Measurements from ENCODE around the gene TIMELESS.
A peak's percentile ranks its signal among the peaks of the same experiment; 100 is the strongest.

The TIMELESS gene

DNA sequence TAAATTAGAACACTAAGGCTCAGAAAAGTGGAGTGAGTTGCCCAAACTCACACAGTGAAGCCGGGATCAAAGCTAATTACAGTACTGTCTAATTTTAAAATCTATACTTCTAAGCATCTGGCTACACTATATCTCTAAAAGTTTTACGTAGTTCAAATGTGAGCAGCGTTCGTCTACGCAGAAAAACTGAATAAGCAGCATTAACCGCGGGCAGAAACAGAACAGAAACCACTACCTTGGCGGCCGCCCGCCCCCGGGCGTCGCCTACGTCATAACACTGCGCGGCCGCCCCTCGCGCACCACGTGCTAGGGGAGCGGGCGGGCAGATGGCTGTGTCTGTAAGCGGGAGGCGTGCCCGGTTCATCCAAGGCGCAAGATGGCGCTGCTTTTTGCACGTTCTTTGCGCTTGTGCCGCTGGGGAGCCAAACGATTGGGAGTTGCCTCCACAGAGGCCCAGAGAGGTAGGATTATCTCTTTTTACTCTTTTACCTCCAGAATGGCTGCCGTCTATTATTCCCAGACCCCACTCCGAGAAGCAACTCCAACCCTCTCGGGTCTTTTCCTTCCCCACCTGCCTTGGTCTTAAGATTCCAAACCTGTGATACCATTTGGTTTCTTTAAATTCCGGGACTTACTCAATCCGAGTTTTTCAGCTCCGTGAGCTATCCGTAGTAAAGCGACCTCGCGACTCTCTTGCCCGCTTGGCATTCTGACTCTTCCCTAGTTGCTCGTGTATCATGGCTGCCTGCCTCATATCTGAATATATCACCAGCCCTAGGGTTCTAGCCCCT lies 19.2 kb upstream of the TIMELESS start, which contains the start of gene SPRYD4:
Gene SPRYD4, plus strand, starts transcription at position 363 of the 791 bp plus-strand sequence. Its CDS starts 14 bp downstream, at position 377.
- TF ChIP-seq EGR1 (IDR thresholded peaks at IDR 0.05) (peak; percentile 96), TEAD4 (IDR thresholded peaks at IDR 0.05) (no peak), TCF12 (IDR thresholded peaks at IDR 0.05; ENCODE audit: low read depth) (peak; percentile 81), TAF1 (IDR thresholded peaks at IDR 0.05; ENCODE audit: low read depth) (peak; percentile 98), RAD21 (IDR thresholded peaks at IDR 0.05; ENCODE audit: low read depth) (peak; percentile 14; the same call in 1 of the 2 replicates), NFIC (IDR thresholded peaks at IDR 0.05) (peak; percentile 31; the same call in 1 of the 2 replicates), CEBPB (IDR thresholded peaks at IDR 0.05) (no peak), ZBTB7A (IDR thresholded peaks at IDR 0.05; ENCODE audit: low read depth) (no peak), CREB1 (IDR thresholded peaks at IDR 0.05; ENCODE audit: low read depth) (peak; percentile 96), YY1 (IDR thresholded peaks at IDR 0.05; ENCODE audit: low read depth) (peak; percentile 96), FOXM1 (IDR thresholded peaks at IDR 0.05; ENCODE audit: borderline replicate concordance, low read depth) (0 out of 2 replicates have a peak, but pooled peaks have one; percentile 45), EP300 (IDR thresholded peaks at IDR 0.05; ENCODE audit: borderline replicate concordance) (peak; percentile 54; the same call in 1 of the 2 replicates)
- TF ChIP-seq, protein P1, sequence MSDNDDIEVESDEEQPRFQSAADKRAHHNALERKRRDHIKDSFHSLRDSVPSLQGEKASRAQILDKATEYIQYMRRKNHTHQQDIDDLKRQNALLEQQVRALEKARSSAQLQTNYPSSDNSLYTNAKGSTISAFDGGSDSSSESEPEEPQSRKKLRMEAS (IDR thresholded peaks at IDR 0.05) = peak; percentile 100
- TF ChIP-seq, protein P2, sequence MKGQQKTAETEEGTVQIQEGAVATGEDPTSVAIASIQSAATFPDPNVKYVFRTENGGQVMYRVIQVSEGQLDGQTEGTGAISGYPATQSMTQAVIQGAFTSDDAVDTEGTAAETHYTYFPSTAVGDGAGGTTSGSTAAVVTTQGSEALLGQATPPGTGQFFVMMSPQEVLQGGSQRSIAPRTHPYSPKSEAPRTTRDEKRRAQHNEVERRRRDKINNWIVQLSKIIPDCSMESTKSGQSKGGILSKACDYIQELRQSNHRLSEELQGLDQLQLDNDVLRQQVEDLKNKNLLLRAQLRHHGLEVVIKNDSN (IDR thresholded peaks at IDR 0.05) = peak; percentile 97
- TF ChIP-seq, protein P3, sequence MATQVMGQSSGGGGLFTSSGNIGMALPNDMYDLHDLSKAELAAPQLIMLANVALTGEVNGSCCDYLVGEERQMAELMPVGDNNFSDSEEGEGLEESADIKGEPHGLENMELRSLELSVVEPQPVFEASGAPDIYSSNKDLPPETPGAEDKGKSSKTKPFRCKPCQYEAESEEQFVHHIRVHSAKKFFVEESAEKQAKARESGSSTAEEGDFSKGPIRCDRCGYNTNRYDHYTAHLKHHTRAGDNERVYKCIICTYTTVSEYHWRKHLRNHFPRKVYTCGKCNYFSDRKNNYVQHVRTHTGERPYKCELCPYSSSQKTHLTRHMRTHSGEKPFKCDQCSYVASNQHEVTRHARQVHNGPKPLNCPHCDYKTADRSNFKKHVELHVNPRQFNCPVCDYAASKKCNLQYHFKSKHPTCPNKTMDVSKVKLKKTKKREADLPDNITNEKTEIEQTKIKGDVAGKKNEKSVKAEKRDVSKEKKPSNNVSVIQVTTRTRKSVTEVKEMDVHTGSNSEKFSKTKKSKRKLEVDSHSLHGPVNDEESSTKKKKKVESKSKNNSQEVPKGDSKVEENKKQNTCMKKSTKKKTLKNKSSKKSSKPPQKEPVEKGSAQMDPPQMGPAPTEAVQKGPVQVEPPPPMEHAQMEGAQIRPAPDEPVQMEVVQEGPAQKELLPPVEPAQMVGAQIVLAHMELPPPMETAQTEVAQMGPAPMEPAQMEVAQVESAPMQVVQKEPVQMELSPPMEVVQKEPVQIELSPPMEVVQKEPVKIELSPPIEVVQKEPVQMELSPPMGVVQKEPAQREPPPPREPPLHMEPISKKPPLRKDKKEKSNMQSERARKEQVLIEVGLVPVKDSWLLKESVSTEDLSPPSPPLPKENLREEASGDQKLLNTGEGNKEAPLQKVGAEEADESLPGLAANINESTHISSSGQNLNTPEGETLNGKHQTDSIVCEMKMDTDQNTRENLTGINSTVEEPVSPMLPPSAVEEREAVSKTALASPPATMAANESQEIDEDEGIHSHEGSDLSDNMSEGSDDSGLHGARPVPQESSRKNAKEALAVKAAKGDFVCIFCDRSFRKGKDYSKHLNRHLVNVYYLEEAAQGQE (IDR thresholded peaks at IDR 0.05; ENCODE audit: low read depth) = 0 out of 2 replicates have a peak, but pooled peaks have one; percentile 27

DNA sequence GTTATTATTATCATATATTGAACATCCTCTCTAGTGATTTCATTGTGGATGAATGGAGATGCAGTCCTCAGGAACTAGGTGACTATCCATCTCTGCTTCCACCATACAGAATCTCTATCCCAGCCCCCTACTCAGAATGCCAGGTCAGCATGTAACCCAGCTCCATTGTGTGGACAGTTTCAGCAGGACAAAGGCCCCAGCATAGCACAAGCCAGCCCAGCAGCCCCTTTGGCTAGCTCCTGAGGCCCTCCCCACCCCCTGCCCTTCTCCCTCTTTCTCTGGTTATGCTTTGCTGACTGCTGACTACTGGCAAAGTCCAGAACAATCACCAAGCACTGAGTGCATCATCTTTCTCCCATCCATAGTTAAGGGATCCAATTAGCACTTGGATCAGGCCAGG lies 13.3 kb upstream of the TIMELESS start:
- TF ChIP-seq TAF1 (IDR thresholded peaks at IDR 0.05; ENCODE audit: low read depth) (no peak), CREB1 (IDR thresholded peaks at IDR 0.05; ENCODE audit: low read depth) (no peak), NFIC (IDR thresholded peaks at IDR 0.05) (no peak), RAD21 (IDR thresholded peaks at IDR 0.05; ENCODE audit: low read depth) (no peak), EP300 (IDR thresholded peaks at IDR 0.05; ENCODE audit: borderline replicate concordance) (no peak), TCF12 (IDR thresholded peaks at IDR 0.05; ENCODE audit: low read depth) (no peak), ZBTB7A (IDR thresholded peaks at IDR 0.05; ENCODE audit: low read depth) (no peak), TEAD4 (IDR thresholded peaks at IDR 0.05) (no peak), CEBPB (IDR thresholded peaks at IDR 0.05) (no peak)
- TF ChIP-seq, protein P3 (IDR thresholded peaks at IDR 0.05; ENCODE audit: low read depth) = no peak
- TF ChIP-seq, protein P1 (IDR thresholded peaks at IDR 0.05) = no peak
- TF ChIP-seq, protein P2 (IDR thresholded peaks at IDR 0.05) = no peak

DNA sequence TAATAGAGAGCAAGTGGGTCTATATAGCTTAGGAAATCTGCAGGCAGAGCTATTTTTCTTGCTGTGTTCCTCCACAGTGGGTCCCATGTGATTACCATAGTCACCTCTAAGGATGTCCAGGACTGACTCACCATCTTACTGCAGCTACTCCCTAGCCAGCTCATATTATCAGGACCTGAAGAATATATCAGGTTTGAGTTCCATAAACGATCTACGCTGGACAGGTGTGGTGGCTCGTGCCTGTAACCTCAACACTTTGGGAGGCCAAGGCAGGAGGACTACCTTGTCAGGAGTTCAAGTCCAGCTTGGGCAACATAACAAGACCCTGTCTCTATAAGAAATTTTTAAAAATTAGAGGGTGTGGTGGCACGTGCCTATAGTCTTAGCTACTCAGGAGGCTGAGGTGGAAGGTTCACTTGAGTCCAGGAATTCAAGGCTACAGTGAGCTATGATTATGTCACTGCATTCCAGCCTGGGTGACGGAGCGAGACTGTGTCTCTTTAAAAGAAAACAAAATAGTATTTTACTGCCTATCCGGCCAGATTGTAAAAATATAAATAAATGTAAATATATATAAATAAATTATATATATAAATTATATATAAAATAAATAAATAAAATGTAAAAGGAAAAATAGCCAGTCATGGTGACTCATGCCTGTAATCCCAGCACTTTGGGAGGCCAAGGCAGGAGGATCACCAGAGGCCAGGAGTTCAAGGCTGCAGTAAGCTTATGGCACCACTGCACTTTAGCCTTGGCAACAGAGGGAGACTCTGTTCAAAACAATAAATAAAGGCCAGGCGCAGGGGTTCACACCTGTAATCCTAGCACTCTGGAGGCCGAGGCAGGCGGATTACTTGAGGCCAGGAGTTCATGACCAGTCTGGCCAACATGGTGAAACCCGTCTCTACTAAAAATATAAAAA lies 12.3 kb upstream of the TIMELESS start:
- TF ChIP-seq TEAD4 (IDR thresholded peaks at IDR 0.05) = peak; percentile 87
- TF ChIP-seq, protein P1 (IDR thresholded peaks at IDR 0.05) = peak; percentile 42; the same call in 1 of the 2 replicates
- no peak for TF ChIP-seq TAF1 (IDR thresholded peaks at IDR 0.05; ENCODE audit: low read depth)

DNA sequence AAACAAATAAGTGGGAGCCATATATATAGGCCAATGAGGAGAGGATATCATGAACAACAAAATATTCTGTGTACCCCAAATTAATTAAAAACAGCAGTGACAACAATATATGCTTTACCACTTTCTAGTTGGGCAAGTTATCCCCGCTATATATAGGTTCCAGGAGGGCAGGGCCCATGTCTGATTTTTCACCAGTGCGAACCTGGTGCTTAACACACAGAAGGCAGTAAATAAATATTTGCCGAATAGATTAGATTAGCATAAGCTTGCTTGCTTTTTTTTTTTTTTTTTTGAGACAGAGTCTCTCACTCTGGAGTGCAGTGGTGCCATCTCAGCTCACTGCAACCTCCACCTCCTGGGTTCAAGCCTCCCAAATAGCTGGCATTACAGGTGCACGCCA lies 8.6 kb upstream of the TIMELESS start:
- TF ChIP-seq, protein P3 (IDR thresholded peaks at IDR 0.05; ENCODE audit: low read depth) = no peak
- TF ChIP-seq, protein P2 (IDR thresholded peaks at IDR 0.05) = no peak
- TF ChIP-seq TCF12 (IDR thresholded peaks at IDR 0.05; ENCODE audit: low read depth) (no peak), CEBPB (IDR thresholded peaks at IDR 0.05) (no peak), RAD21 (IDR thresholded peaks at IDR 0.05; ENCODE audit: low read depth) (no peak), YY1 (IDR thresholded peaks at IDR 0.05; ENCODE audit: low read depth) (no peak), EGR1 (IDR thresholded peaks at IDR 0.05) (no peak), ZBTB7A (IDR thresholded peaks at IDR 0.05; ENCODE audit: low read depth) (no peak), FOXM1 (IDR thresholded peaks at IDR 0.05; ENCODE audit: borderline replicate concordance, low read depth) (no peak), TEAD4 (IDR thresholded peaks at IDR 0.05) (no peak), CREB1 (IDR thresholded peaks at IDR 0.05; ENCODE audit: low read depth) (no peak), TAF1 (IDR thresholded peaks at IDR 0.05; ENCODE audit: low read depth) (no peak), EP300 (IDR thresholded peaks at IDR 0.05; ENCODE audit: borderline replicate concordance) (no peak), NFIC (IDR thresholded peaks at IDR 0.05) (no peak)
- TF ChIP-seq, protein P1 (IDR thresholded peaks at IDR 0.05) = no peak

All from Ishikawa (cell line).